ENCODE measurements around the gene RBMS1.

GRCh38 chr2:160509016-160509415 is 15.4 kb upstream of the RBMS1 start:
- no peak for TF ChIP-seq EZH2 (IDR thresholded peaks at IDR 0.05; ENCODE audit: insufficient read depth, low read length)
- TF ChIP-seq, protein P1, sequence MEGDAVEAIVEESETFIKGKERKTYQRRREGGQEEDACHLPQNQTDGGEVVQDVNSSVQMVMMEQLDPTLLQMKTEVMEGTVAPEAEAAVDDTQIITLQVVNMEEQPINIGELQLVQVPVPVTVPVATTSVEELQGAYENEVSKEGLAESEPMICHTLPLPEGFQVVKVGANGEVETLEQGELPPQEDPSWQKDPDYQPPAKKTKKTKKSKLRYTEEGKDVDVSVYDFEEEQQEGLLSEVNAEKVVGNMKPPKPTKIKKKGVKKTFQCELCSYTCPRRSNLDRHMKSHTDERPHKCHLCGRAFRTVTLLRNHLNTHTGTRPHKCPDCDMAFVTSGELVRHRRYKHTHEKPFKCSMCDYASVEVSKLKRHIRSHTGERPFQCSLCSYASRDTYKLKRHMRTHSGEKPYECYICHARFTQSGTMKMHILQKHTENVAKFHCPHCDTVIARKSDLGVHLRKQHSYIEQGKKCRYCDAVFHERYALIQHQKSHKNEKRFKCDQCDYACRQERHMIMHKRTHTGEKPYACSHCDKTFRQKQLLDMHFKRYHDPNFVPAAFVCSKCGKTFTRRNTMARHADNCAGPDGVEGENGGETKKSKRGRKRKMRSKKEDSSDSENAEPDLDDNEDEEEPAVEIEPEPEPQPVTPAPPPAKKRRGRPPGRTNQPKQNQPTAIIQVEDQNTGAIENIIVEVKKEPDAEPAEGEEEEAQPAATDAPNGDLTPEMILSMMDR (IDR thresholded peaks at IDR 0.05; ENCODE audit: insufficient read depth, low read depth, low read length), result no peak
